ENCODE measurements around the gene GUK1. TPM values are rescaled to one million over a fixed set of nuclear protein-coding genes. Genes with fewer than 3 reads are reported as not detected.

Gene GUK1
- total RNA-seq, 2 experiments from 2014 or later: 154 to 197 TPM

- Histone ChIP-seq H3K79me2 (ENCODE audit: insufficient read depth, low read depth, low read length) (no peaks in the 10 kb centered on the region), H4K20me1 (ENCODE audit: insufficient read depth, low read length) (no peaks in the 10 kb centered on the region), H3K36me3 (ENCODE audit: insufficient read depth, low read length) (peaks cover 26% of the 10 kb centered on the region), H3K27ac (ENCODE audit: low read depth, low read length, poor library complexity, severe bottlenecking) (no peak overlapping the region), H3K4me1 (ENCODE audit: insufficient read depth, low read length, poor library complexity, severe bottlenecking) (peaks cover 15% of the 10 kb centered on the region), H3K9me3 (ENCODE audit: low read length) (no peaks in the 10 kb centered on the region), H3K9me2 (ENCODE audit: insufficient read depth, low read length) (no peaks in the 10 kb centered on the region), H3K4me3 (ENCODE audit: low read depth, low read length, poor library complexity, severe bottlenecking) (no peak overlapping the region), H3K4me2 (ENCODE audit: low read length) (no peak overlapping the region), H2AFZ (ENCODE audit: low read length) (no peak overlapping the region)
- CTCF ChIA-PET (ENCODE audit: unreplicated experiment): no interaction called here
- TF ChIP-seq CTCF (conservative IDR thresholded peaks at IDR 0.05; ENCODE audit: low read length) (no peak), EZH2phosphoT487 (IDR thresholded peaks at IDR 0.05; ENCODE audit: borderline replicate concordance, low read depth, low read length) (no peak)
- DNase-seq (ENCODE audit: low spot score): no peak
- POLR2A ChIA-PET: no interaction called here
- intact Hi-C loops (cut with micrococcal nuclease; ENCODE audit: unreplicated experiment): no loop called here
- no TSS peak for BruUV-seq (replicated peaks)
These were observed 10.5 kb downstream of the GUK1 start for GRCh38 chr1:228150461-228151179.

DNA sequence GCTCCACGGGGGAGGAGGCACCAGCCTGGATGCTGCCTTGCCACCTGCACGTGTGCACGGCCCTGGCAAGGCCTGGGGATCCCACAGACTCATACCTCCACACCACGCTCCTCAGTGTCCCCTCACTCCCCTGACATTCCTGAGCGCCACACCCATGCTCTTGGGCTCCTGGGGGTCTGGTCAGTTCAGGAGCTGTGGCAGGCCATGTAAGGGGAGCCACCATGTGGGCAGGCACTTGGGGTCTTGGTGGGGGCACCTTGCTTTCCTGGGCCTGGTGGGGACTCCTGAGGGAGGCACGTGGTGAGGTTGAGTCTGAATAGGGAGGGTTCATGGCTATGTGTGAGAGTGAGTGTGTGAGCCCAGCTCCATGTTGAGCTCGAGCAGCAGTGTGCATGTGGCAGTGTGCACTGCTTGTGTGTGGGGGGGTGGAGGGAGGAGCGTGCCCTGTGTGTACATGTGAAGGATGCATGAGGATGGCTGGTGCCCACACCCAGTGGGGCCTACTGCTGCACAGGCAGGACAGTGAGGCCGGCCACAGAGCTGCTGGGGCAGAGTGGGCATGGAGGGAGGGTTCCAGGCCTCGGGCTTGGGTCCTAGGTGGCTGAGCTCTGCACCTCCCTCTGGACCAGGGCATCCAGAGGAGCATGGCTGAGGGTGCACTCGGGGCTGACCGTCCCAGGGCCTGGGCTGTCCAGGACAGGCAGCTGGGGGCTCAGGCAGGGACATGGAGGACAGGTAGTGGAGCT lies 11.3 kb downstream of the GUK1 start:
- H3K4me2 ChIP-seq (ENCODE audit: low read length): no peak overlapping the region
- H3K79me2 ChIP-seq (ENCODE audit: insufficient read depth, low read depth, low read length): no peaks in the 10 kb centered on the region
- H3K4me3 ChIP-seq (ENCODE audit: low read depth, low read length, poor library complexity, severe bottlenecking): no peak overlapping the region
- BruUV-seq (replicated peaks): no TSS peak
- intact Hi-C loops (cut with micrococcal nuclease; ENCODE audit: unreplicated experiment): no loop called here
- H3K4me1 ChIP-seq (ENCODE audit: insufficient read depth, low read length, poor library complexity, severe bottlenecking): peaks cover 15% of the 10 kb centered on the region
- TF ChIP-seq CTCF (conservative IDR thresholded peaks at IDR 0.05; ENCODE audit: low read length): no peak
- TF ChIP-seq EZH2phosphoT487 (IDR thresholded peaks at IDR 0.05; ENCODE audit: borderline replicate concordance, low read depth, low read length): no peak
- no peaks in the 10 kb centered on the region for H3K9me2 ChIP-seq (ENCODE audit: insufficient read depth, low read length)
- no peaks in the 10 kb centered on the region for H4K20me1 ChIP-seq (ENCODE audit: insufficient read depth, low read length)
- no peak for DNase-seq (ENCODE audit: low spot score)
- no peak overlapping the region for H2AFZ ChIP-seq (ENCODE audit: low read length)
- H3K36me3 ChIP-seq (ENCODE audit: insufficient read depth, low read length): peaks cover 22% of the 10 kb centered on the region
- CTCF ChIA-PET (ENCODE audit: unreplicated experiment): no interaction called here
- no peaks in the 10 kb centered on the region for H3K9me3 ChIP-seq (ENCODE audit: low read length)
- POLR2A ChIA-PET: interaction anchor here (0.9 kb wide), 1 partner anchor 15 kb away, joined by 3 read pairs; no protein-coding TSS in a partner anchor
- H3K27ac ChIP-seq (ENCODE audit: low read depth, low read length, poor library complexity, severe bottlenecking): no peak overlapping the region
